CD14-positive monocyte (primary cell): Measurements from ENCODE around the gene CCDC78. TPM values are rescaled to one million over a fixed set of nuclear protein-coding genes. Genes with fewer than 3 reads are reported as not detected.

ENCODE experiments used
- DNase-seq, 3 donors: peaks; one replicate each; pipeline ENCODE4 v3.0.0-alpha.2; 2011 to 2022
- H2AFZ ChIP-seq: 2 replicates; pipeline ENCODE4 v1.6.0; 2012; ENCODE audit warnings: mild to moderate bottlenecking, low read depth, low read length, inconsistent platforms; ENCODE audit not compliant: insufficient read depth, poor library complexity, severe bottlenecking
- H3K27ac ChIP-seq, 2 donors: 1 replicate in 1 of 2; 2 replicates in 1 of 2; pipeline ENCODE4 v1.5.1; 2012 to 2013; ENCODE audit warnings: low read length in 2 of 2, control low read depth in 1 of 2, inconsistent platforms in 1 of 2, low read depth in 1 of 2, mild to moderate bottlenecking in 1 of 2
- H3K27me3 ChIP-seq, 2 donors: one replicate each; pipeline versions ENCODE4 v1.6.0 to v1.6.1; 2011 to 2013; ENCODE audit warnings: low read length in 2 of 2; ENCODE audit not compliant: control insufficient read depth in 2 of 2, insufficient read depth in 2 of 2
- H3K36me3 ChIP-seq, 2 donors: replicated peaks in 1 of 2; 1 replicate in 1 of 2; 2 replicates in 1 of 2; pipeline versions ENCODE4 v1.5.1 to v1.6.1; 2012 to 2013; ENCODE audit warnings: low read length in 2 of 2, control low read depth in 1 of 2, inconsistent platforms in 1 of 2, mild to moderate bottlenecking in 1 of 2; ENCODE audit not compliant: insufficient read depth in 2 of 2, control insufficient read depth in 1 of 2
- H3K4me1 ChIP-seq, 2 donors: 1 replicate in 1 of 2; 2 replicates in 1 of 2; pipeline versions ENCODE4 v1.5.1 to v1.6.1; 2012 to 2013; ENCODE audit warnings: low read length in 2 of 2, control low read depth in 1 of 2, inconsistent platforms in 1 of 2, mild to moderate bottlenecking in 1 of 2, moderate library complexity in 1 of 2; ENCODE audit not compliant: insufficient read depth in 2 of 2, control insufficient read depth in 1 of 2
- H3K4me2 ChIP-seq: replicated peaks from 2 replicates; pipeline ENCODE3; 2012; ENCODE audit warnings: low read length, moderate library complexity, mild to moderate bottlenecking; ENCODE audit not compliant: poor library complexity, severe bottlenecking; ENCODE audit errors: extremely low read depth
- H3K4me3 ChIP-seq, 3 experiments: fragments of 200-600 bp in 1 of 3; sonication (generic) in 1 of 3; replicated peaks in 1 of 3; 1 replicate in 2 of 3; 2 replicates in 1 of 3; pipeline ENCODE4 v1.5.1; 2011 to 2013; ENCODE audit warnings: low read length in 3 of 3, mild to moderate bottlenecking in 3 of 3, control low read depth in 2 of 3, low read depth in 2 of 3, inconsistent platforms in 1 of 3, moderate library complexity in 1 of 3
- H3K79me2 ChIP-seq: 2 replicates; pipeline ENCODE4 v1.6.0; 2012; ENCODE audit warnings: mild to moderate bottlenecking, control low read depth, inconsistent platforms, low read length, moderate library complexity; ENCODE audit not compliant: insufficient read depth
- H3K9ac ChIP-seq: 2 replicates; pipeline ENCODE4 v1.6.0; 2017; ENCODE audit warnings: low read length, mild to moderate bottlenecking; ENCODE audit not compliant: insufficient read depth, poor library complexity, severe bottlenecking
- H3K9me3 ChIP-seq, 2 donors: replicated peaks in 1 of 2; 1 replicate in 1 of 2; 2 replicates in 1 of 2; pipeline versions ENCODE4 v1.5.1 to v1.6.1; 2012 to 2013; ENCODE audit warnings: low read length in 2 of 2, control low read depth in 1 of 2; ENCODE audit not compliant: control insufficient read depth in 1 of 2, insufficient read depth in 1 of 2
- H4K20me1 ChIP-seq: 2 replicates; pipeline ENCODE4 v1.6.0; 2012; ENCODE audit warnings: mild to moderate bottlenecking, low read length, control low read depth, moderate library complexity; ENCODE audit not compliant: insufficient read depth
- H3K27ac Mint-ChIP-seq, 7 donors: one replicate each; pipeline ENCODE4 v1.8.0; 2020; ENCODE audit warnings: mild to moderate bottlenecking in 7 of 7, mixed read lengths in 7 of 7, moderate library complexity in 6 of 7, inconsistent platforms in 2 of 7
- H3K27me3 Mint-ChIP-seq, 3 donors: one replicate each; pipeline ENCODE4 v1.8.0; 2021 to 2022; ENCODE audit warnings: low read depth in 3 of 3, mild to moderate bottlenecking in 3 of 3, mixed read lengths in 3 of 3, moderate library complexity in 3 of 3, inconsistent platforms in 1 of 3
- H3K36me3 Mint-ChIP-seq, 2 donors: one replicate each; pipeline ENCODE4 v1.8.0; 2020; ENCODE audit warnings: mixed read lengths in 2 of 2, inconsistent platforms in 1 of 2, mild to moderate bottlenecking in 1 of 2
- H3K4me1 Mint-ChIP-seq: one replicate; pipeline ENCODE4 v1.8.0; 2020; ENCODE audit warnings: mild to moderate bottlenecking, mixed read lengths
- H3K4me3 Mint-ChIP-seq, 2 donors: one replicate each; pipeline ENCODE4 v1.8.0; 2020; ENCODE audit warnings: mild to moderate bottlenecking in 2 of 2, mixed read lengths in 2 of 2, moderate library complexity in 1 of 2
- H3K9me3 Mint-ChIP-seq, 7 donors: one replicate each; pipeline ENCODE4 v1.8.0; 2020 to 2022; ENCODE audit warnings: mixed read lengths in 7 of 7, mild to moderate bottlenecking in 6 of 7, moderate library complexity in 6 of 7, inconsistent platforms in 2 of 7
- WGBS: methylation state at CpG from one replicate; pipeline ENCODE4 v1.1.5; 2013; ENCODE audit warnings: missing lambda C conversion rate; ENCODE audit not compliant: insufficient coverage; 5-methylcytosine and 5-hydroxymethylcytosine counted together
- intact Hi-C, 2 donors: fragments of 100-400 bp; cut with micrococcal nuclease; formaldehyde crosslinking; loops; one replicate each; pipeline versions ENCODE4 v1.15.0 to v1.15.1; 2023
- polyA plus RNA-seq, 3 donors: library from polyadenylated mRNA; depleted of rRNA in 1 of 3; unstranded in 2 of 3; stranded (reverse) in 1 of 3; fragments of 300-500 nt in 2 of 3; fragments of >200 nt in 1 of 3; fragmentation: Illumina TruSeq in 2 of 3; gene quantifications; 1 replicate in 2 of 3; 2 replicates in 1 of 3; pipeline ENCODE4 v1.2.3, GENCODE V29; 2012 to 2021
- TF ChIP-seq, protein P1 (sequence below): fragments of 200-600 bp; IDR thresholded peaks from one replicate; pipeline ENCODE4 v1.8.0; 2022; ENCODE audit warnings: antibody characterized with exemption, mild to moderate bottlenecking

The CCDC78 gene
- polyA plus RNA-seq, 3 donors: 0.96 TPM; not detected in 2

DNA sequence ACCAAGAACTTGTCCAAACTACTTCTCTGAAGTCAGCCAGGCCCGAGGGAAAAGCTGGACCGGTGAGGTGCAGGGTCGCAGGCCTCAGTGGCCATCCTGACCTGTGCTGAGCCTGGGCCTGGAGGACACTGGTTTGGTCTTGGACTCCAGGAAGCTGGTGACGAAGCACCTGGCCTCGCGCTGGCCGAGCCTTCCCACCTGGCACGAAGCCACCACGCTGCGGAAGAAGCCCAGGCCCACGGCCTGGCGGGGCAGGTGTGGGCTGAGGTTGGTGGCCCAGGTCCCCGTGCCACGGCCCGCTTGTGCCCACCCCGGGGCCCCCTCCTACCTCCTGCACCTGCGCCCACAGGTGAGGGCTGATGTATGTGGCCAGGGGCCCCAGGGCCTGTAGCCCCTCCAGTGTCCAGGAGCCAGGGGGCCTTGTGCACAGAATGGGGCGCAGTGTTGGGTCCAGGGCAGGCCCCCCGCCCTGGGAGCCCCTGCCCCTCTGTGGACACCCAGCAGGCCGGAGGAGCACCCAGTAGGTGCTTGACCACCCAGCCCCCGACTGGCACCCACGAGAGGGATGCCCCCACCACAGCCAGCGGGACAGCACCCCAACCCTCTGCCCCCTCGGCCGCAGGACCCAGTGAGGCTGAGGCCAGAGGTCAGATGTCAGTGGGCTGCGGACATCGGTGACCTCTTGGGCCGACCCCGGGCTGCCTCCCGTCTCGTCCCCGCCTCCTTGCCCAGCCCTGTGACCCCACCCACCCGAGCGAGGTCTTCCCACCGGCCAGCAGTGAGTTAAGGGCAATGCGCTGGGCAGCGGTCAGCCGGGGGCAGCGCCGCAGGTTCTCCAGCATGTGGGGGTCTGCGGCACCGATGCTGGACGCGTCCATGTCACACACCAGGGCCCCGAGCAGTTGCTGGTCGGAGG, 48.1 kb upstream of the CCDC78 start:
- Mint-ChIP-seq H3K4me1 (no peaks in the 10 kb centered on the region), H3K4me3 (no peak overlapping the region), H3K27ac (peak overlapping the region in 1 of 7 donors; percentile 42), H3K9me3 (peaks cover 0 to 1% (median 0%) of the 10 kb centered on the region in 7 donors), H3K27me3 (peaks cover 2 to 13% (median 9%) of the 10 kb centered on the region in 3 donors), H3K36me3 (no peaks in the 10 kb centered on the region)
- H3K27ac ChIP-seq: no peak overlapping the region
- TF ChIP-seq, protein P1, sequence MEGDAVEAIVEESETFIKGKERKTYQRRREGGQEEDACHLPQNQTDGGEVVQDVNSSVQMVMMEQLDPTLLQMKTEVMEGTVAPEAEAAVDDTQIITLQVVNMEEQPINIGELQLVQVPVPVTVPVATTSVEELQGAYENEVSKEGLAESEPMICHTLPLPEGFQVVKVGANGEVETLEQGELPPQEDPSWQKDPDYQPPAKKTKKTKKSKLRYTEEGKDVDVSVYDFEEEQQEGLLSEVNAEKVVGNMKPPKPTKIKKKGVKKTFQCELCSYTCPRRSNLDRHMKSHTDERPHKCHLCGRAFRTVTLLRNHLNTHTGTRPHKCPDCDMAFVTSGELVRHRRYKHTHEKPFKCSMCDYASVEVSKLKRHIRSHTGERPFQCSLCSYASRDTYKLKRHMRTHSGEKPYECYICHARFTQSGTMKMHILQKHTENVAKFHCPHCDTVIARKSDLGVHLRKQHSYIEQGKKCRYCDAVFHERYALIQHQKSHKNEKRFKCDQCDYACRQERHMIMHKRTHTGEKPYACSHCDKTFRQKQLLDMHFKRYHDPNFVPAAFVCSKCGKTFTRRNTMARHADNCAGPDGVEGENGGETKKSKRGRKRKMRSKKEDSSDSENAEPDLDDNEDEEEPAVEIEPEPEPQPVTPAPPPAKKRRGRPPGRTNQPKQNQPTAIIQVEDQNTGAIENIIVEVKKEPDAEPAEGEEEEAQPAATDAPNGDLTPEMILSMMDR: no peak
- no peak overlapping the region for H2AFZ ChIP-seq
- no peaks in the 10 kb centered on the region for H4K20me1 ChIP-seq
- no peak overlapping the region for H3K9ac ChIP-seq
- no peaks in the 10 kb centered on the region for H3K9me3 ChIP-seq
- peaks cover 0 to 9% of the 10 kb centered on the region in 2 donors for H3K27me3 ChIP-seq
- intact Hi-C loops: no loop called here
- H3K4me3 ChIP-seq: no peak overlapping the region
- no peak overlapping the region for H3K4me2 ChIP-seq
- H3K4me1 ChIP-seq: no peaks in the 10 kb centered on the region
- H3K79me2 ChIP-seq: no peaks in the 10 kb centered on the region
- WGBS: 92% methylated on average over 45 of the region's 46 CpGs
- no peak for DNase-seq
- H3K36me3 ChIP-seq: no peaks in the 10 kb centered on the region

GRCh38 chr16:772959-773358, 46.7 kb upstream of the CCDC78 start:
- no peaks in the 10 kb centered on the region for H3K4me1 Mint-ChIP-seq
- WGBS: 93% methylated on average over 18 of the region's 18 CpGs
- Histone ChIP-seq H4K20me1 (no peaks in the 10 kb centered on the region), H3K27ac (no peak overlapping the region), H3K79me2 (no peaks in the 10 kb centered on the region), H3K4me1 (no peaks in the 10 kb centered on the region), H3K4me3 (no peak overlapping the region), H3K9me3 (no peaks in the 10 kb centered on the region), H3K9ac (no peak overlapping the region), H3K36me3 (no peaks in the 10 kb centered on the region), H3K27me3 (peaks cover 0 to 7% of the 10 kb centered on the region in 2 donors), H2AFZ (no peak overlapping the region), H3K4me2 (no peak overlapping the region)
- peaks cover 0 to 1% (median 0%) of the 10 kb centered on the region in 7 donors for H3K9me3 Mint-ChIP-seq
- peaks cover 2 to 20% (median 9%) of the 10 kb centered on the region in 3 donors for H3K27me3 Mint-ChIP-seq
- no peak overlapping the region for H3K4me3 Mint-ChIP-seq
- H3K36me3 Mint-ChIP-seq: no peaks in the 10 kb centered on the region
- intact Hi-C loops: no loop called here
- DNase-seq: no peak
- TF ChIP-seq, protein P1: no peak
- H3K27ac Mint-ChIP-seq: no peak overlapping the region
